ENCODE measurements around the gene DAW1.

GRCh38 chr2:227960317-227960716 lies 88.9 kb downstream of the DAW1 start:
- no peak for TF ChIP-seq CTCF (conservative IDR thresholded peaks at IDR 0.05 in 1 of 2, IDR thresholded peaks at IDR 0.05 in 1 of 2; ENCODE audit: low read depth in 1 of 2, low read length in 2 of 2)
- TF ChIP-seq EZH2 (IDR thresholded peaks at IDR 0.05; ENCODE audit: low read length, missing control alignments): no peak
